HG02840 (cell line): ENCODE measurements around the gene ZNF273.

Source experiments
- ATAC-seq: cut with Tn5 transposase; IDR thresholded peaks from one replicate; pipeline ENCODE4 v1.9.1; 2021; ENCODE audit warnings: mild to moderate bottlenecking, moderate library complexity, moderate number of reproducible peaks; ENCODE audit not compliant: unreplicated experiment, low FRiP score

ZNF273 gene

DNA sequence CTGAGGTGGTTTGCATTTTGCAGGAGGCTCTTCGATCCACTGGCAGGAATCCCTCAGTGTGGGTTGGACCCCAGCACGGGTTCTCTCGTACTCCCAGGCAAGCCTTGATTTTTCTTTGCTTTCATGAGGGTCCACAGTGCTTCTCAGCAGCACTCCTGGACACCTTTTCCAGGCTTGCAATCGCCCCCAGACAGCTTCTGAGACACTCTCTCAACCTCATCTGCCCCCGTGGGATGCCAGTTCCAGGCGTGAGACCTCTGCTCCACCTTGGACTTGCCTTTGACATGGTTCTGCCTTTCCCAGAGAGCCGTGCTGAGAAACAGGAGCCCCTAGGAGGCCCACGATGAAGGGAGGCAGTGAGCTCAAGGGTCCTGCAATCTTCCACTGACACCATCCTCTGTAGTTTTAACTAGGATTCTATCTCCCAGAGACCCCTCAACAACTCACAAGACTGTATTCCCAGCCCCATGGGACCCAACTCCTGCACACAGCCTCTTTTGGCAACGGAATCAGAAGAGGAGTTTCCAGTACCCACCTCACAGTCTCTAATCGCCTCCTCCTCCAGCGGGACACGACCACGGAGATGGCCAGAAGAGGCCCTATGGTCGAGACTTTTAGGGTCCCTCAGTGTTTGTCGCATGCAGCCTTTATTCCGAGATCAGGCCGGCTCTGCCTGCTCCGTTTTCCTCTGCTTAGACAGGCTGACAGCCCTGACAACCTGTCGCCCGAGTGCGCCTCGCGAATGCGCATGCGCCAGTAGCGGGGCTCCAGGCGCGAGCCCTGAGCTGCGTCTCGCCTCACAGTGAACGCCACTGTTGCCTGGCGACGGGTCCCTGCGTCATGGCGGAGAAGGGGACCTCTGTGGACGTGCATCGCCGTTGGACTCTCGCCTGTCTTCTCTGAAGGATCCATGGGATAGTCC lies 26.0 kb upstream of the ZNF273 start:
- no peak for ATAC-seq

DNA sequence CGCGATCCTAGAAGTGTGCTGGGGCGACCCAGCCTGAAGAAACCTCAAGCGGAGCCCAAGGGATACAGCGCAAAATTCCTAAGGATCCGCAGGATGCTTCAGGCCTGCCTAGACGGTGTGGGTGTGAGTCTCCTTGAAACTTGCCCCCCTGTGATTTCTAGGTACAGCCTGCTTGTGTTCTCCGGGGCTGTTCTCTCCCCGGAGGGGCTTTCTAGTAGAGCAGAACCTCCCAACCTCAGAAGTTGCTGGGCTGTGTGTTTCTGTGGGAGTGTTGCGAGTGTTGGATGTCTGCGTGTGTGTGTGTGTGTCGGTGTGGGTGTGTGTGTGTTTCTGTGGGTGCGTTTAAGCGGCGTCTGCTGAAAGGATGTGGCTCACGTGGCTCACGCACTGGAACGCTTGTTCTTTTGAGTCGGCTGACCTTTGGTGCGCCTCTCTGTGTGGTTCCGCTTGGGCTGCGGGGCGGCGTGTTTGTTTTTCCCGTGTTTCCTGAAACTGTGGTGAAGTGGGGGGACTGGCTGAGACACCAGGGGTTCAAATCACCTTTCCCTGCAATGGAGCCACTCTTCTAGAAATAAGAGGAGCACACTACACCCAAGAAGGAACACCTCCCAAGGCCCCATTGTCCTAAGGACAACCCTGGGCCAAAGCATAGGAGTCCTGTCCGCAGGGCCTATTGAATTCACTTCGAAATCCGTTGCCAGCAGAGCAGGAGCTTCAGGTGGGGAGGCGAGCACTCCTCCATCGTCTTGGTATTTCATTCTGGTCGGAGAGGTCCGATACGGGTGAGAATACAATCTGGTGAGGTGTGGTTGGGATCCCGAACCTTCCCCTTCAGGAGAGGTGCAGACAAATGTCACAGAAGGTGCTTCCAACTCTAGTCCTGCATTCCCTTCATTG lies 25.1 kb upstream of the ZNF273 start:
- ATAC-seq = no peak

- no peak for ATAC-seq
These were observed 24.4 kb upstream of the ZNF273 start for GRCh38 chr7:64878684-64879083.

DNA sequence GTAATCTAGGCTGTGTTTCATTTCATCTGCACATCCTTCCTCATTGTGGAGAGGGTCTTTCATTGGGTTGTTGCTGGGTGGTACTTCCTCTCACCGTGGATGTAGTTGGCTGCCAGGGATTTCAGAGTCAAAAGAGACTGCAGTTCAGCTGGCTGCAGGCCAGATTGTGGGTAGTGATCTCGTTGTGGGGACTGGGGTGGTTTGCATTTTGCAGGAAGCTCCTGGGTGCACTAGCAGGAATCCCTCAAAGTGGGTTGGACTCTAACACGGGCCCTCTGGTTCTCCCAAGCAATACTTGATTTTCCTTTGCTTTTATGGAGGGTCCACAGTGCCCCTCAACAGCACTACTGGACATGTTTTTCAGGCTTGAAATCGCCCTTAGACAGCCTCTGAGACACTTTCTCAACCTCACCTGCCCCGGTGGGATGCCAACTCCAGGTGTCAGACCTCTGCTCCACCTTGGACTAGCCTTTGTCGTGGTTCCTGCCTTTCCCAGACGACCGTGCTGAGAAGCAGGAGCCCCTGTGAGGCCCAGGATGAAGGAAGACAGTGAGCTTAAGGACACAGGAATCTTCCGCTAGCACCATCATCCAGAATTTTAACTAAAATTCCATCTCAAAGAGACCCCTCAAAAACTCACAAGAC lies 23.9 kb upstream of the ZNF273 start:
- ATAC-seq = no peak

DNA sequence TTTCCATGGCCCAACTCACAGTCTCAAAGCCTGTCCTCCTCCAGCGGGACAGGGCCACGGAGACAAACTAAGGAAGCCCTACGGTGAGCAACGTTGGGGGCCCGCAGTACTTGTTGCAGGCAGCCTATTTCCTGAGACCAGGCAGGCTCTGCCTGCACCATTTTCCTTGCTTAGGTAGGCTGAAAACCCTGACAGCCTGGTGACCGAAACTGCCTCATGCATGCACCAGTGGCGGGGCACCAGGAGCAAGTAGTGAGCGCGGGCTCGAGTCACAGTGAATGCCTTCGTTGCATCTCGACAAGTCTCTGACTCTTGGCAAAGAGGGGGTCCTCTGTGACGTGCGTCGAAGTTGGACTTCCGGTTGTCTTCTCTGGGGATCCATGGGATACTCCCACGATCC lies 23.3 kb upstream of the ZNF273 start:
- no peak for ATAC-seq

GRCh38 chr7:64880322-64881297 lies 22.5 kb upstream of the ZNF273 start:
- ATAC-seq = no peak

DNA sequence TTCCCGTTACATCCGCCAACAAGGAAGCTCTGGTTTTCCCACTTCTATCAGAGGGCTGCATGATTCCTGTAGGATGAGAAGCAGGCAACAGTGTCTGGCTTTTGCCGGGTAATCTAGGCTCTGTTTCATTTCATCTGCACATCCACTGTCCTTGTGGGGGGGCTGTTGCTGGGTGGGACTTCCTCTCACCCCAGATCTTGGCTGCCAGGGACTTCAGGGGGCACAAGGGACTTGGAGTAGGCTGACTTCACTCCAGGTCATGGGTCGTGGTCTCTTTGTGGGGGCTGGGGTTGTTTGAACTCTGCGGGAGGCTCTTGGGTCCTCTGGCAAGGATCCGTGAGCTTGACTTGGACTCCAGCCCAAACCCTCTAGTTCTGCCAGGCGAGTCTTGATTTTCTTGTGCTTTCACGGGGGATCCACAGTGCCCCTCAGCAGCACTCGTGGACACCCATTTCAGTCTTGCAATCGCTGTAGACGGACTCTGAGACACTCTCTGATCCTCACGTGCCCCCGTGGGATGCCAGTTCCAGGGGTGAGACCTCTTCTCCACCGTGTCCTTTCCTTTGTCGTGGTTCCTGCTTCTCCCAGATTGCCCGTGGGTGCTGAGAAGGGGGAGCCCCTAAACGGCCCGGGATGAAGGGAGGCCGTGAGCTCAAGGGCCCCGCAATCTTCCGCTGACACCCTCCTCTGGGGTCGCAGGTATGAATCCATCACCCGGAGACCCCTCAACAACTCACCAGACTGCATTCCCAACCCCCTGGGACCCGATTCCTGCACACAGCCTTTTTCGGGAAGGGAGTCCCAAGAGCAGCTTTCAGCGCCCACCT lies 21.4 kb upstream of the ZNF273 start:
- ATAC-seq = no peak

- ATAC-seq = no peak
These were observed 20.5 kb upstream of the ZNF273 start for GRCh38 chr7:64882341-64883112.

DNA sequence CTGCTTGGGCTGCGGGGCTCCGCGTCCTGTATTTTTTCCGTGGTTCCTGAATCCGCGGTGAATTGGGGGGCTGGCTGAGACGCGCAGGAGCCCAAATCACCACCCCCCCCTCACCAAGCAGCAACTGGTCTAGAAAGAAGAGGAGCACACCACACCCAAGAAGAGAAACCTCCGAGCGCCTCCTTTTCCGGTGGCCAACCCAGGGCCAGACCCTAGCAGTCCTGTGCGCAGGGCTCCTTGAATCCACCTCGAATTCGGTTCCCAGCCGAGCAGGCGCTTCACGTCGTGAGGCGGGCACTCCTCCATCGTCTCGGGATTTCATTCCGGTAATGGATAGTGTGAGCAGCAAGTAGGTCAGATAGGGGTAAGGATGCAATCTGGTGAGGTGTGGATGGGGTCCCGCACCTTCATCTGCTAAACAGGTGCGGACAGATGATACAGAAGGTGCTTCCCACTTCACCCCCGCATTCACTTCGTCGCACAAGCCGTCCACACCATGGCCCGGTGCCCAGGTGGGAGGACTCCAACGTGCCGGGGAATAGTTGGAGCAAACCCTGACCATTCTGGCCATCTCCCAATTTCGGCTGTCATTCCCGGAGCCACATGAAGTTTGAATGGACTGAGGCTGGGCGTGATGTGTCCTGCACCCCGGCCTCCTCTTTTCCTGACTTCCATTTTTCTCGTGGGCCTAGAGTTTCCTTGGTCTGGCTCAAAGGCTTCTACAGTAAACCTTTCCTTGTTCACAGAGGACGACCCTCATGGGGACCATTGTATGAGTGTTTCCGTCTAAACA lies 19.8 kb upstream of the ZNF273 start:
- no peak for ATAC-seq

DNA sequence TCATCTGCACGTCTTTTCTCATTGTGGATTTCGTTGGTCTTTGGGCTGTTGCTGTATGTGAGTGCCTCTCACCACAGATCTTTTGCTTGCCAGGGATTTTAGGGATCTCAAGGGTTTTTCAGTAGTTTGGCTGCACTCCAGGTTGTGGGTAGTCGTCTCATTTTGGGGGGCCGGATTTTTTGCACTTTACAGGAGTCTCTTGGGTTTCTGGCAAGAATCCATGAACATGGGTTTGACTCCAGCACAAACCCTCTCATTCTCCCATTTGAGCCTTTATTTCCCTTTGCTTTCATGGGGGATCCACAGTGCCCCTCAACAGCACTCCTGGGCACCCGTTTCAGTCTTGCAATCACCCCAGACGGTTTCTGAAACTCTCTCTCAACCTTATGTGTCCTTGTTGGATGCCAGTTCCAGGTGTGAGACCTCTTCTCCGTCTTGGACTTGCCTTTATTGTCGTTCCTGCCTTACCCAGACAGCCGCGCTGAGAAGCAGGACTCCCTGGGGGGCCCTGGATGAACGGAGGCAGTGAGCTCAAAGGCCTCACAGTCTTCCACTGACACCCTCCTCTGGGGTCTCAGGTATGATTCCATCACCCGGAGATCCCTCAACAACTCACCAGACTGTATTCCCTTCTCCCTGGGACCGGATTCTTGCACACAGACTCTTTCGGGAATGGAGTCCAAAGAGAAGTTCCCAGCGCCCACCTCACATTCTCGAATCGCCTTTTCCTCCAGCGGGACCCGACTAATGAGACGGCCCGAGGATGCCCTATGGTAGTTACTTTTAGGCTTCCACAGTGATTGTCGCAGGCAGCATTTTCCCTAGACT lies 18.8 kb upstream of the ZNF273 start:
- no peak for ATAC-seq

DNA sequence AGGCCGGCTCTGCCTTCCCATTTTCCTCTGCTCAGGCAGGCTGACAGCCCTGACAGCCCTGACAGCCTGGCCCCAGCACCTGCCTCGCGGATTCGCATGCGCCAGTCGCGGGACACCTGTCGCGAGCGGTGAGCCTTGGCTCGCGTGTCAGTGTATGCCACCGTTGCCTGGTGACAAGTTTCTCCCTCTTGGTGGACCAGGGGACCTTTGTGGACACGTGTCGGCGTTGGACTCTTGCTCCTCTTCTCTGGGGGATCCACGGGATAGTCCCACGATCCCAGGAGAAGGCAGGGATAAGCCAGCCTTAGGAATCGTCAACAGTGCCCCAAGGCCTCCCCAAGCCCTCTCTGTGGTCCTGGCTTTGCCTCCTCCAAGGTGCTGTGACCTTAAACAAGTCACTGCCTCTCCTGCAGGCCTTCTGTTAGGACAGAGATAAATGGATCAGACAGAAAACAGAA lies 18.1 kb upstream of the ZNF273 start:
- ATAC-seq = no peak

DNA sequence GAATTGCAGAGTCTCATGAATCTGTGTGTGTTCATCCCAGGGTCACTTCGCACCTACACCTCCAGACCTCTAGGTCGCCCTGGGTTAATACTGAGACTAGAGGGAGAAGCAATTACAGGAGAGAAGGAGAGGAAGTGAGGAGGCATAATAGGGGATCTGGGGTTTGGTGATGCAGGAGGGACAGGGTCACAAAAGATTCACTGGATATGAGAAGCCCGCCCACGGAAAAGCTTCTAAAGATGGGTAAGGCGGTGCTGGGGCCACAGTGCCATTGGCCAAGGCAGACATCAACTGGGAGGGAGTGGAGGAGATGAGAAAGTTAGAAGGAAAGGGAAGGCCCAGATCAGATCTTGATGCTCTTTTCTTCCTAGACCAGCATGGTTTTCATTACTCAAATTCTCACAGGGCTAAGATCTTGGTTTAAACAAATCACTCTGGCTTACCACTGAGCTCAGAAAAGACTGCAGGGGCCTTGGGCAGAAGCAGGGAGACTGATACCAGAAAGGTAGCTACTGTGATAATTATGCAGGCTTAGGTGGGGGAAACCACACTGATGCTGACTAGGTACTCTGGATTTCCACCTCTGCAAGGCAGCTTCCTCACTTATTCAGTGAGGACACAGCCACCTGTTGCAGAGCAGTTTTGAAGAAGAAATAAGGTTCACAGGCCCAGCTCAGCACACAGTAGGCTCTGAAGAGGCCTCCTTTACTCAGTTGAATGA lies 17.4 kb upstream of the ZNF273 start:
- no peak for ATAC-seq

- no peak for ATAC-seq
These were observed 16.0 kb upstream of the ZNF273 start for GRCh38 chr7:64886956-64887545.

- ATAC-seq = no peak
These were observed 15.1 kb upstream of the ZNF273 start for GRCh38 chr7:64887756-64888508.

- no peak for ATAC-seq
These were observed 14.5 kb upstream of the ZNF273 start for GRCh38 chr7:64888561-64888900.
